Left lung (tissue), 10 donors: Measurements from ENCODE around the gene IFIT3. TPM values are rescaled to one million over a fixed set of nuclear protein-coding genes. Genes with fewer than 3 reads are reported as not detected.
"Not testable (repeated sequence)": the region's sequence is repeated elsewhere in the genome, so short reads cannot be mapped to it uniquely, and the experiment has no call there.

Experiments used
- ATAC-seq: fragments of 200-7000 bp; cut with Tn5 transposase; one replicate; pipeline ENCODE4 v1.9.1; 2020; ENCODE audit warnings: moderate library complexity
- DNase-seq, 4 donors: peaks; one replicate each; pipeline ENCODE4 v3.0.0-alpha.2; 2013 to 2020
- H3K27ac ChIP-seq, 2 donors: fragments of 200-600 bp; sonication (generic) in 1 of 2; one replicate each; pipeline versions ENCODE4 v1.5.0 to v1.8.0; 2020 to 2021
- H3K27me3 ChIP-seq, 2 donors: fragments of 200-600 bp; sonication (generic) in 1 of 2; one replicate each; pipeline versions ENCODE4 v1.5.0 to v1.8.0; 2020 to 2021
- H3K36me3 ChIP-seq, 2 donors: fragments of 200-600 bp; sonication (generic) in 1 of 2; one replicate each; pipeline versions ENCODE4 v1.5.0 to v1.8.0; 2020 to 2021
- H3K4me1 ChIP-seq, 2 donors: fragments of 200-600 bp; one replicate each; pipeline ENCODE4 v1.8.0; 2021
- H3K4me3 ChIP-seq, 2 donors: fragments of 200-600 bp; sonication (generic) in 1 of 2; one replicate each; pipeline versions ENCODE4 v1.5.0 to v1.8.0; 2020 to 2021; ENCODE audit warnings: mild to moderate bottlenecking in 1 of 2
- H3K9me3 ChIP-seq, 2 donors: fragments of 200-600 bp; sonication (generic) in 1 of 2; one replicate each; pipeline versions ENCODE4 v1.5.0 to v1.8.0; 2020 to 2021
- intact Hi-C, 2 donors: fragments of 100-400 bp; cut with DNase I; formaldehyde crosslinking; loops; one replicate each; pipeline versions ENCODE4 v1.11.2 to v1.14.2; 2022
- polyA plus RNA-seq, 6 donors: library from polyadenylated mRNA; unstranded; fragments of 120-200 nt; gene quantifications; one replicate each; pipeline ENCODE4 v1.2.1, GENCODE V29; 2013; ENCODE audit not compliant: insufficient read length in 6 of 6
- total RNA-seq, 2 donors: library from RNA; stranded (reverse); fragmentation: NEBNext Ultra II Directional; extraction: Animal tissue kit (Norgen Biotek cat#: 25700); gene quantifications; one replicate each; pipeline ENCODE4 v1.2.1, GENCODE V29; 2021
- TF ChIP-seq, protein P1 (sequence below), 2 donors: fragments of 200-600 bp; sonication (generic) in 1 of 2; IDR thresholded peaks; one replicate each; pipeline versions ENCODE4 v1.5.0 to v1.8.0; 2021; ENCODE audit warnings: antibody characterized with exemption in 2 of 2
- donor health status: DM: no; HTN: yes; CAD: no.
- donor health status: DM: no; HTN: no; CAD: no.

IFIT3 gene
- total and polyA plus RNA-seq, 8 donors = 12.4 to 48.9 (median 14.4) TPM

DNA sequence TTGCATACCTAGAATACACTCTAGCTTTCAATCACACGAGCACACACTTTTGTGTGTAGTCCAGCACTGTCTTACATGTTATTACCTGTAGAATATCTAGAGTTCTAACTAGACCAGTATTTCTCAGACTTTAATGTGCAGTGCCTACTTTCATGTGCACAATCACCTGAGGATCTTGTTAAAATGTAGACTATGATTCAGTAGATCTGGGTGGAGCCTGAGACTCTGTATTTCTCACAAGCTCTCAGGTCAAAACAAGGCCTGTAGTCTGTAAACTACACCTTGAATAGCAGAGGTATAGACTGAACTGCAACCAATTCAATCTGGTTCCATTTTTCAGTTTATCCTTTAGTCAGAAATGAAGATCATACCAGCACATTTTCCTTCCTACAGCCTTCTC lies 14.8 kb upstream of the IFIT3 start:
- H3K9me3 ChIP-seq = no peaks in the 10 kb centered on the region
- TF ChIP-seq, protein P1, sequence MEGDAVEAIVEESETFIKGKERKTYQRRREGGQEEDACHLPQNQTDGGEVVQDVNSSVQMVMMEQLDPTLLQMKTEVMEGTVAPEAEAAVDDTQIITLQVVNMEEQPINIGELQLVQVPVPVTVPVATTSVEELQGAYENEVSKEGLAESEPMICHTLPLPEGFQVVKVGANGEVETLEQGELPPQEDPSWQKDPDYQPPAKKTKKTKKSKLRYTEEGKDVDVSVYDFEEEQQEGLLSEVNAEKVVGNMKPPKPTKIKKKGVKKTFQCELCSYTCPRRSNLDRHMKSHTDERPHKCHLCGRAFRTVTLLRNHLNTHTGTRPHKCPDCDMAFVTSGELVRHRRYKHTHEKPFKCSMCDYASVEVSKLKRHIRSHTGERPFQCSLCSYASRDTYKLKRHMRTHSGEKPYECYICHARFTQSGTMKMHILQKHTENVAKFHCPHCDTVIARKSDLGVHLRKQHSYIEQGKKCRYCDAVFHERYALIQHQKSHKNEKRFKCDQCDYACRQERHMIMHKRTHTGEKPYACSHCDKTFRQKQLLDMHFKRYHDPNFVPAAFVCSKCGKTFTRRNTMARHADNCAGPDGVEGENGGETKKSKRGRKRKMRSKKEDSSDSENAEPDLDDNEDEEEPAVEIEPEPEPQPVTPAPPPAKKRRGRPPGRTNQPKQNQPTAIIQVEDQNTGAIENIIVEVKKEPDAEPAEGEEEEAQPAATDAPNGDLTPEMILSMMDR (IDR thresholded peaks at IDR 0.05) = no peak
- H3K4me3 ChIP-seq = no peak overlapping the region
- no peaks in the 10 kb centered on the region for H3K27me3 ChIP-seq
- no peak overlapping the region for H3K27ac ChIP-seq
- ATAC-seq (no peak), DNase-seq (no peak)
- H3K4me1 ChIP-seq = no peaks in the 10 kb centered on the region
- intact Hi-C loops = no loop called here
- H3K36me3 ChIP-seq = peaks cover 0 to 12% of the 10 kb centered on the region in 2 donors

DNA sequence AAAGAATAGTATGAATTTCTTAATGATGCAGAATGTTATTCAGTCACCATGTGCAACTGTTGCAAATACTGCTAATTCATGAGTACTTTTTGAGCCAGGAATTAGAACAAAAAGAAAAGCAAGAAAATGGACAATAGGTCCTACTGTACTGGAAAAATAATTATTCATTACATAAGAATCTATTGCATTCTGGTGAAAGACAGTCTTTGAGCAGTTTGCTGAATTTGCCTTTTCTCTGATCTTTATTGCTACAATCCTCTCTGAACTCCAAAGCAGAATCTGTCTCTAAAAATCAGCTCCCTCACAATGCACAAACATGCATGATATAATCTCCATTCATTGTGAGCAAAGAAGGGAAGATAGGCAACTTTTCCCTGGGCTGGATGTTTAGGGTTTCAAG lies 13.1 kb upstream of the IFIT3 start:
- no peaks in the 10 kb centered on the region for H3K27me3 ChIP-seq
- H3K9me3 ChIP-seq = no peaks in the 10 kb centered on the region
- TF ChIP-seq, protein P1 (IDR thresholded peaks at IDR 0.05) = no peak
- H3K4me3 ChIP-seq = no peak overlapping the region
- DNase-seq = no peak
- no peak overlapping the region for H3K27ac ChIP-seq
- no peak for ATAC-seq
- intact Hi-C loops = no loop called here
- H3K4me1 ChIP-seq = no peaks in the 10 kb centered on the region
- no peaks in the 10 kb centered on the region for H3K36me3 ChIP-seq

DNA sequence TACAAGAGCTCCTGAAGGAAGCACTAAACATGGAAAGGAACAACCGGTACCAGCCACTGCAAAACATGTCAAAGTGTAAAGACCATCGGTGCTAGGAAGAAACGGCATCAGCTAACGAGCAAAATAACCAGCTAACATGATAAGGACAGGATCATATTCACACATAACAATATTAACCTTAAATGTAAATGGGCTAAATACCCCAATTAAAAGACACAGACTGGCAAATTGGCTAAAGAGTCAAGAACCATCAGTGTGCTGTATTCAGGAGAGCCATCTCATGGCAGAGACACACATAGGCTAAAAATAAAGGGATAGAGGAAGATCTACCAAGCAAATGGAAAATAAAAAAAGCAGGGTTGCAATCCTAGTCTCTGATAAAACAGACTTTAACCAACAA lies 9.8 kb upstream of the IFIT3 start:
- intact Hi-C loops, H3K27me3 ChIP-seq: not testable (repeated sequence)

DNA sequence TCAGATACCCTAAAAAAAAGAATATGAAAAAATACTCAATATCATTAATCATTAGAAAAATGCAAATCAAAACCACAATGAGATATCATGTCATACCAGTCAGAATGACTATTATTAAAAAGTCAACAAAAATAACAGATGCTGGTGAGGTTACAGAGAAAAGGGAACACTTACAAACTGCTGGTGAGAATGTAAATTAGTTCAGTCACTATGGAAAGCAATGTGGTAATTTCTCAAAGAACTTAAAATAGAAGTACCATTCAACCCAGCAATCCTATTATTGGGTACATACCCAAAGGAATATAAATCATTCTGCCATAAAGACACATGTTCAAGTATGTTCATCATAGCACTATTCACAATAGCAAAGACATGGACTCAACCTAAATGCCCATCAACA lies 2.7 kb upstream of the IFIT3 start:
- H3K36me3 ChIP-seq, H3K27me3 ChIP-seq, ATAC-seq, H3K4me3 ChIP-seq, DNase-seq, H3K27ac ChIP-seq, intact Hi-C loops, H3K9me3 ChIP-seq: not testable (repeated sequence)
- peaks cover 8 to 31% of the 10 kb centered on the region in 2 donors for H3K4me1 ChIP-seq

More for the DNA sequence above, 9.8 kb upstream of the IFIT3 start:
- H3K27ac ChIP-seq, DNase-seq, H3K4me3 ChIP-seq, H3K36me3 ChIP-seq, ATAC-seq, H3K9me3 ChIP-seq, H3K4me1 ChIP-seq: not testable (repeated sequence)

DNA sequence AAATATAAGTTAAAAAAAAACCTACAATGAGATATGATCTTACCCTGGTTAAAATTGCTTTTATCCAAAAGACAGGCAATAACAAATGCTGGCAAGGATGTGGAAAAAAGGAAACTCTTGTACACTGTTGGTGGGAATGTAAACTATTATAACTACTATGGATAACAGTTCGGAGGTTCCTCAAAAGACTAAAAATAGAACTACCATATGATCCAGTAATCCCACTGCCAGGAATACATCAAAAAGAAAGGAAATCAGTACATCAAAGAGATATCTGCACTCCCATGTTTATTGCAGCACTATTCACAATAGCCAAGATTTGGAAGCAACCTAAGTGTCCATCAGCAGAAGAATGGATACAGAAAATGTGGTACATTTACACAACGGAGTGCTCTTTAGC lies 1.9 kb upstream of the IFIT3 start:
- DNase-seq, H3K36me3 ChIP-seq, ATAC-seq, H3K27me3 ChIP-seq, intact Hi-C loops, H3K9me3 ChIP-seq, H3K4me3 ChIP-seq: not testable (repeated sequence)
- peaks cover 8 to 38% of the 10 kb centered on the region in 2 donors for H3K4me1 ChIP-seq
- peak overlapping the region in 1 of 2 donors; percentile 92 for H3K27ac ChIP-seq

DNA sequence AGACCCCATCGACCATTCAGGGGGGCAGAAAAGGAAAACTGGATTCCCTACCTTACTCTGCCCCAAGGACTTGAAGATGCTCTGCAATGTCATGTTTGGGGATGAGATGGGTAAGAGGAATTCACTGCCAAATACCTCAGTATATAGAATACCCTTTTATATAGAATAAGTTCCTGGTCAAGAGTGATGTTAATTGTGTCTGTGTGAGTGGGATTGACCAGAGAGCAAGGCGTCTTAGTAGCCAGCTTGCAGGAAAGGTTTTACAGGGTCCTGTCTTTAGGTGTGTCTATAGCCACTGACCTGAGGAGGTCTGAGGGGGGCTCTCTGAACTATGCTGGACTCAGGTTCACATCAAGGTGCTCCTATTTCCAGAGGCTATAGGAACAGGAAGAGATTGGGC lies 1.4 kb downstream of the IFIT3 start:
- TF ChIP-seq, protein P1 (IDR thresholded peaks at IDR 0.05) = no peak
- intact Hi-C loops = no loop called here
- DNase-seq = no peak
- Histone ChIP-seq H3K4me3 (peak overlapping the region in 1 of 2 donors; percentile 53), H3K4me1 (peaks cover 27 to 70% of the 10 kb centered on the region in 2 donors), H3K9me3 (no peaks in the 10 kb centered on the region), H3K27me3 (no peaks in the 10 kb centered on the region), H3K27ac (peak overlapping the region in 1 of 2 donors; percentile 92), H3K36me3 (no peaks in the 10 kb centered on the region)
- ATAC-seq = no peak

DNA sequence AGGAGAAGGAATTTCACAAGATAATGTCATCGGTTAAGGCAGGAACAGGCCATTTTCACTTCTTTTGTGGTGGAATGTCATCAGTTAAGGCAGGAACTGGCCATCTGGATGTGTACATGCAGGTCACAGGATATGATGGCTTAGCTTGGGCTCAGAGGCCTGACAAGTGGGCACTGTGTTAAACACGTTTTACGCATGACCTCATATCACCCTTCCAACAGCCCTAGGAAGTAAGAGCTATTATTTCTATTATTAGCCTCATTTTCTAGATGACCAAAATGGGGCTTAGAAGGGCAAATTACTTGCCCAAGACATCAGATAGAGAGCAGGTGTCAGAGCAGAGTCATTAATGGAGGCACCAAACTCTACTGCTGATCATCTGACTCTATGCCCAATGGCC lies 2.2 kb downstream of the IFIT3 start:
- DNase-seq, intact Hi-C loops, H3K36me3 ChIP-seq, H3K9me3 ChIP-seq, H3K27me3 ChIP-seq, ATAC-seq: not testable (repeated sequence)
- H3K4me1 ChIP-seq = peaks cover 29 to 79% of the 10 kb centered on the region in 2 donors
- peak overlapping the region in 1 of 2 donors; percentile 84 for H3K27ac ChIP-seq
- peak overlapping the region in 1 of 2 donors; percentile 53 for H3K4me3 ChIP-seq
